ENCODE measurements around the gene FBXO41.

GRCh38 chr2:73228631-73229030 is 55.6 kb downstream of the FBXO41 start:
- no peak for TF ChIP-seq PREB (CRISPR knock-in tag; IDR thresholded peaks at IDR 0.05)
- TF ChIP-seq CTCF (IDR thresholded peaks at IDR 0.05 in 2 of 3, conservative IDR thresholded peaks at IDR 0.05 in 1 of 3; ENCODE audit: insufficient read depth in 2 of 3, low read depth in 1 of 3, low read length in 3 of 3), result no peak
- no peak for TF ChIP-seq FOXO4 (CRISPR knock-in tag; IDR thresholded peaks at IDR 0.05)
- TF ChIP-seq ZNF668 (CRISPR knock-in tag; IDR thresholded peaks at IDR 0.05), result no peak
- no peak for TF ChIP-seq XRCC3 (IDR thresholded peaks at IDR 0.05)
- TF ChIP-seq YY1 (IDR thresholded peaks at IDR 0.05; ENCODE audit: borderline replicate concordance in 1 of 3, control insufficient read depth in 1 of 3, extremely low read depth in 1 of 3, insufficient read depth in 3 of 3, insufficient read length in 1 of 3, insufficient replicate concordance in 2 of 3, low read depth in 1 of 3, low read length in 2 of 3), result no peak
- no peak for TF ChIP-seq HNRNPUL1 (IDR thresholded peaks at IDR 0.05; ENCODE audit: low read length)
- no peak for TF ChIP-seq KAT8 (IDR thresholded peaks at IDR 0.05; ENCODE audit: low read depth)
- no peak for TF ChIP-seq RFX5 (IDR thresholded peaks at IDR 0.05; ENCODE audit: low read depth, low read length)
- no peak for TF ChIP-seq ZNF408 (CRISPR knock-in tag; IDR thresholded peaks at IDR 0.05; ENCODE audit: low read depth)
- TF ChIP-seq E2F5 (CRISPR knock-in tag; IDR thresholded peaks at IDR 0.05), result no peak
- no peak for TF ChIP-seq SPI1 (IDR thresholded peaks at IDR 0.05; ENCODE audit: borderline replicate concordance, low read depth, low read length)
- TF ChIP-seq ATF7 (IDR thresholded peaks at IDR 0.05), result no peak
